Kidney (tissue), 14 donors: Measurements from ENCODE around the gene SH2D1B. TPM values are rescaled to one million over a fixed set of nuclear protein-coding genes. Genes with fewer than 3 reads are reported as not detected.

Experiments
- DNase-seq, 5 donors: peaks; one replicate each; pipeline ENCODE4 v3.0.0-alpha.2; 2013 to 2020
- FAIRE-seq: peaks from 2 replicates; lab custom pipeline; 2012; peaks lifted over from hg19 to GRCh38; lab: Jason Lieb, UNC
- H3K27ac ChIP-seq, 2 donors: one replicate each; pipeline ENCODE4 v1.7.0; 2013; ENCODE audit warnings: low read depth in 2 of 2, low read length in 2 of 2, inconsistent platforms in 1 of 2
- H3K27me3 ChIP-seq: one replicate; pipeline ENCODE4 v1.7.1; 2013; ENCODE audit warnings: low read length, inconsistent platforms; ENCODE audit not compliant: control insufficient read depth, insufficient read depth
- H3K36me3 ChIP-seq, 3 donors: one replicate each; pipeline versions ENCODE4 v1.7.0 to v1.7.1; 2013; ENCODE audit warnings: low read length in 3 of 3, control low read depth in 1 of 3, inconsistent platforms in 1 of 3; ENCODE audit not compliant: insufficient read depth in 3 of 3, control insufficient read depth in 2 of 3
- H3K4me1 ChIP-seq, 3 donors: one replicate each; pipeline versions ENCODE4 v1.7.0 to v1.7.1; 2013; ENCODE audit warnings: low read length in 3 of 3, inconsistent platforms in 1 of 3, low read depth in 1 of 3; ENCODE audit not compliant: control insufficient read depth in 2 of 3, insufficient read depth in 2 of 3
- H3K4me3 ChIP-seq, 3 donors: one replicate each; pipeline versions ENCODE4 v1.7.0 to v1.8.1; 2013; ENCODE audit warnings: low read length in 3 of 3, control low read depth in 1 of 3, inconsistent platforms in 1 of 3
- H3K9ac ChIP-seq, 3 donors: one replicate each; pipeline versions ENCODE4 v1.7.0 to v1.7.1; 2013; ENCODE audit warnings: low read length in 3 of 3, control low read depth in 1 of 3, inconsistent platforms in 1 of 3
- H3K9me3 ChIP-seq, 3 donors: one replicate each; pipeline versions ENCODE4 v1.7.0 to v1.7.1; 2013; ENCODE audit warnings: low read length in 3 of 3, control low read depth in 1 of 3, inconsistent platforms in 1 of 3; ENCODE audit not compliant: control insufficient read depth in 2 of 3, insufficient read depth in 1 of 3
- CTCF ChIP-seq: IDR thresholded peaks from 3 replicates; pipeline ENCODE4 v1.5.1; 2012; ENCODE audit warnings: mild to moderate bottlenecking, moderate library complexity, borderline replicate concordance; ENCODE audit not compliant: insufficient read depth; ENCODE audit errors: extremely low read depth
- intact Hi-C: fragments of 100-400 bp; cut with DNase I; formaldehyde crosslinking; loops from one replicate; pipeline ENCODE4 v1.11.1; 2022
- polyA plus RNA-seq: library from polyadenylated mRNA; stranded (reverse); fragments of 350-450 nt; fragmentation: Illumina TruSeq; extraction: RNeasy Lipid Tissue Mini Kit (QIAGEN cat#74804); gene quantifications from one replicate; pipeline ENCODE4 v1.2.3, GENCODE V29; 2014; ENCODE audit warnings: low read depth, low replicate concordance; ENCODE audit not compliant: insufficient read depth
- total RNA-seq: library from RNA; stranded (reverse); fragmentation: NEBNext Ultra II Directional; extraction: Animal tissue kit (Norgen Biotek cat#: 25700); gene quantifications from one replicate; pipeline ENCODE4 v1.2.1, GENCODE V29; 2021
- donor health status: control.
- donor health status: control.
- donor health status: control.
- donor health status: control.
- donor health status: control.
- donor health status: DM: yes; HTN: yes; CAD: no.
- donor health status: Normal renal cell carcinoma (clear cell type).

Gene SH2D1B
- total and polyA plus RNA-seq, 2 donors from 2014 or later, result 0.76 TPM; not detected in 1

- Histone ChIP-seq H3K9me3 (no peaks in the 10 kb centered on the region), H3K27me3 (no peaks in the 10 kb centered on the region), H3K4me1 (peaks cover 0 to 5% (median 0%) of the 10 kb centered on the region in 3 donors), H3K27ac (no peak overlapping the region), H3K4me3 (no peak overlapping the region), H3K36me3 (peaks cover 0 to under 1% (median 0%) of the 10 kb centered on the region in 3 donors), H3K9ac (no peak overlapping the region)
- intact Hi-C loops, result no loop called here
- TF ChIP-seq CTCF, result no peak
- DNase-seq (no peak), FAIRE-seq (no peak)
Observed at GRCh38 chr1:162383091-162383490, 28.8 kb downstream of the SH2D1B start.

- H3K4me1 ChIP-seq, result peaks cover 0 to 5% (median 0%) of the 10 kb centered on the region in 3 donors
- no peak overlapping the region for H3K9ac ChIP-seq
- DNase-seq (peak in 1 of 5 donors; percentile 61), FAIRE-seq (no peak)
- no peaks in the 10 kb centered on the region for H3K9me3 ChIP-seq
- no peak overlapping the region for H3K4me3 ChIP-seq
- peaks cover 0 to 4% (median 0%) of the 10 kb centered on the region in 3 donors for H3K36me3 ChIP-seq
- H3K27ac ChIP-seq, result peak overlapping the region in 1 of 2 donors; percentile 71
- no peak for TF ChIP-seq CTCF
- intact Hi-C loops, result no loop called here
- H3K27me3 ChIP-seq, result no peaks in the 10 kb centered on the region
Observed at GRCh38 chr1:162381941-162382750, 29.8 kb downstream of the SH2D1B start.

GRCh38 chr1:162381383-162381782, 30.6 kb downstream of the SH2D1B start, which contains the start of gene C1orf226:
TSS of gene C1orf226 (plus strand) at chr1:162381728. CDS start at chr1:162381902, 174 bp downstream.
- no peak within 1 kb of the TSS for H3K4me3 ChIP-seq
- no peak for TF ChIP-seq CTCF
- no peak within 1 kb of the TSS for H3K9ac ChIP-seq
- intact Hi-C loops, result no loop called here
- H3K27ac ChIP-seq, result peak within 1 kb of the TSS in 1 of 2 donors; percentile 71
- H3K36me3 ChIP-seq, result peaks cover 0 to 4% (median 0%) of the 10 kb centered on the region in 3 donors
- H3K4me1 ChIP-seq, result peaks cover 0 to 5% (median 0%) of the 10 kb centered on the region in 3 donors
- no peaks in the 10 kb centered on the region for H3K9me3 ChIP-seq
- no peaks in the 10 kb centered on the region for H3K27me3 ChIP-seq
- peak in 2 of 5 donors; percentile 25 to 33 for DNase-seq
- FAIRE-seq, result no peak
